ENCODE measurements around the gene MAG. TPM values are rescaled to one million over a fixed set of nuclear protein-coding genes. Genes with fewer than 3 reads are reported as not detected.

Gene MAG
- total RNA-seq, 1 donor: not detected

GRCh38 chr19:35294859-35295791, 3.2 kb downstream of the MAG start:
- H3K4me3 ChIP-seq (ENCODE audit: low read depth, low read length): no peak overlapping the region
- no peak for DNase-seq (ENCODE audit: low read depth)
- TF ChIP-seq CTCF (IDR thresholded peaks at IDR 0.05; ENCODE audit: insufficient read depth, low read length): no peak

GRCh38 chr19:35295792-35296462, 4.0 kb downstream of the MAG start:
- no peak overlapping the region for H3K4me3 ChIP-seq (ENCODE audit: low read depth, low read length)
- no peak for DNase-seq (ENCODE audit: low read depth)
- no peak for TF ChIP-seq CTCF (IDR thresholded peaks at IDR 0.05; ENCODE audit: insufficient read depth, low read length)

DNA sequence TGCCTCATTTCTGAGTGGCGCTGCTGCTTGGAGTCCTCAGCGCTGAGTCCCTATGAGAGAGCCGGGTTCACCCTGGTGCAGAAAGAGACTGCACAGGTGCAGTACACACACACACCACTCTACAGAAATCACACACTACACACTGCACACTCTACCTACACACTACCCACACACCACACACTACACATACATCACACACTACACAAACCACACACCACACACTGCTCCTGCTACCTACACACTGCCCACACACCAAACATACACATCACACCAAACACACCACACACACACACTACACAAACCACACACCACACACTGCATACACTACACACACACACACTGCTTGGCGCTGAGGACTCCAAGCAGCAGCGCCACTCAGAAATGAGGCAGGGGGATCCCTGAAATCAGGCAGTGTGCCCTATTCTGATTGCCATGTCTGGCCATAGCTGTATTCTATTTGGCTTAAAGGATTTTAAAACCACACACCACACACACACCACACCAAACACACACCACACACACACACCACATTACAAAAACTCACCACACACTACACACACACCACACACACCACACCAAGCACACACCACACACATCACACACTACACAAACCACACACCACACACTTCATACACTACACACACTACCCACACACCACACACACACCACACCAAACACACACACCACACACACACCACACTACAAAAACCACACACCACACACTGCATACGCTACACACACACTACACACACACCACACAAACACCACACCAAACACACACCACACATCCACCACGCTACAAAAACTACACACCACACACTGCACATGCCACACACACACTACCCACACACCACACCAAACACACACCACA, 4.9 kb downstream of the MAG start:
- TF ChIP-seq CTCF (IDR thresholded peaks at IDR 0.05; ENCODE audit: insufficient read depth, low read length): no peak
- H3K4me3 ChIP-seq (ENCODE audit: low read depth, low read length): no peak overlapping the region
- DNase-seq (ENCODE audit: low read depth): no peak

DNA sequence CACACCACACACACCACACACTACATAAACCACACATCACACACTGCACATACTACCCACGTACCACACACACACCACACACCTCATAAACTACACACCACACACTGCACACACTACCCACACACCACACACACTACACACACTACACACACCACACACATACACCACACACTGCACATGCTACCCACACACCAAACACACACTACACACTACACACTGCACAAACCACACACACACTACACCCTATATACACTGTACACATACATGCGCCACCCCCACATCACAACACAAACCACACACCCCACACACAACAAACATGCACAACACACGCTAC, 5.5 kb downstream of the MAG start:
- no peak for DNase-seq (ENCODE audit: low read depth)
- no peak for TF ChIP-seq CTCF (IDR thresholded peaks at IDR 0.05; ENCODE audit: insufficient read depth, low read length)

GRCh38 chr19:35297922-35298321, 6.0 kb downstream of the MAG start:
- no peak for TF ChIP-seq CTCF (IDR thresholded peaks at IDR 0.05; ENCODE audit: insufficient read depth, low read length)
- no peak for DNase-seq (ENCODE audit: low read depth)

More for the DNA sequence above, 5.5 kb downstream of the MAG start:
- H3K4me3 ChIP-seq (ENCODE audit: low read depth, low read length): no peak overlapping the region

GRCh38 chr19:35298561-35298972, 6.6 kb downstream of the MAG start:
- no peak for DNase-seq (ENCODE audit: low read depth)
- no peak overlapping the region for H3K4me3 ChIP-seq (ENCODE audit: low read depth, low read length)
- no peak for TF ChIP-seq CTCF (IDR thresholded peaks at IDR 0.05; ENCODE audit: insufficient read depth, low read length)

More at GRCh38 chr19:35297922-35298321, 6.0 kb downstream of the MAG start:
- no peak overlapping the region for H3K4me3 ChIP-seq (ENCODE audit: low read depth, low read length)
